Prostate gland (tissue), 2 donors: ENCODE results near the gene SLCO4A1. TPM values are rescaled to one million over a fixed set of nuclear protein-coding genes. Genes with fewer than 3 reads are reported as not detected.
"Not testable (repeated sequence)": the region's sequence is repeated elsewhere in the genome, so short reads cannot be mapped to it uniquely, and the experiment has no call there.

Experiments used
- DNase-seq: peaks from one replicate; pipeline ENCODE4 v3.0.0-alpha.2; 2019; ENCODE audit warnings: low spot score
- H3K27ac ChIP-seq, 2 donors: fragments of 200-600 bp; sonication (generic); 2 replicates each; pipeline ENCODE4 v1.5.1; 2017 to 2019
- H3K27me3 ChIP-seq: fragments of 200-600 bp; sonication (generic); replicated peaks from 2 replicates; pipeline ENCODE4 v1.5.1; 2019; ENCODE audit not compliant: insufficient read depth
- H3K36me3 ChIP-seq, 2 donors: fragments of 200-600 bp; sonication (generic); 1 replicate in 1 of 2; 2 replicates in 1 of 2; pipeline versions ENCODE4 v1.5.1 to v1.8.1; 2017 to 2019
- H3K4me1 ChIP-seq: fragments of 200-600 bp; sonication (generic); replicated peaks from 2 replicates; pipeline ENCODE4 v1.5.1; 2019
- H3K4me3 ChIP-seq, 2 donors: fragments of 200-600 bp; sonication (generic); 2 replicates each; pipeline ENCODE4 v1.5.1; 2017 to 2019
- H3K9me3 ChIP-seq: fragments of 200-600 bp; sonication (generic); 2 replicates; pipeline ENCODE4 v1.5.1; 2017
- POLR2A ChIP-seq: fragments of 450-650 bp; IDR thresholded peaks from one replicate; pipeline ENCODE4 v1.6.1; 2016; ENCODE audit warnings: antibody characterized with exemption, mild to moderate bottlenecking
- POLR2AphosphoS5 ChIP-seq: sonication (generic); formaldehyde crosslinking; IDR thresholded peaks from one replicate; pipeline ENCODE4 v1.6.1; 2017; ENCODE audit warnings: antibody characterized with exemption
- WGBS: methylation state at CpG from one replicate; pipeline ENCODE4 v1.1.5; 2018; 5-methylcytosine and 5-hydroxymethylcytosine counted together
- intact Hi-C: fragments of 100-400 bp; cut with DNase I; formaldehyde crosslinking; loops from one replicate; pipeline ENCODE4 v1.14.2; 2022
- total RNA-seq, 2 donors: library from RNA; depleted of rRNA; stranded (reverse); fragments of >200 nt; gene quantifications; one replicate each; pipeline ENCODE4 v1.1.0, GENCODE V29; 2016
- TF ChIP-seq, protein P1 (sequence below), 4 experiments: fragments of 200-600 bp in 2 of 4; fragments of 450-650 bp in 2 of 4; sonication (generic) in 2 of 4; IDR thresholded peaks; 1 replicate in 3 of 4; 2 replicates in 1 of 4; pipeline ENCODE4 v1.5.1; 2016 to 2019; ENCODE audit warnings: antibody characterized with exemption in 4 of 4, mild to moderate bottlenecking in 2 of 4, moderate library complexity in 2 of 4

Gene SLCO4A1
- total RNA-seq, 2 donors from 2014 or later: 4.5 to 12.3 TPM

DNA sequence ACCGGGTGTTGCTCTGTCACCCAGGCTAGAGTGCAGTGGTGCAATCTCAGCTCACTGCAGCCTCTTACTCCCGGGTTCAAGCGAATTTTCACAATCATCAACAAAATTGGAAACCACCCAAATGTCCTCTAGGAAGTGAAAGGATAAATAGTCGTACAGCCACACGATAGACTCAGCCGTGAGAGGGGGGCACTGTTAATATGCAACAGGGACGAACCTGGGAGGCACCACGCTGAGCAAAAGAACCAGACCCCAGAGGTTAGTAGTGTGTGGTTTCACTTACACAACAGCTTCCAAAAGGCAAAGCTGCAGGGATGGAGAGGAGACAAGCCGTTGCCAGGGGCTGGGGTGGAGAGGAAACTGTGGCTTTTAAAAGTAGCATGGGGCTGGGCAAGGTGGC, 36.2 kb downstream of the SLCO4A1 start:
- H3K4me3 ChIP-seq: no peak overlapping the region
- H3K27me3 ChIP-seq: no peaks in the 10 kb centered on the region
- H3K27ac ChIP-seq: no peak overlapping the region
- H3K4me1 ChIP-seq: no peaks in the 10 kb centered on the region
- intact Hi-C loops: loop anchor here (10.0 kb wide), 1 partner anchor 336 kb away; no protein-coding TSS in a partner anchor
- no peak for DNase-seq
- TF ChIP-seq POLR2AphosphoS5: no peak
- WGBS: 33% methylated on average over 9 of the region's 9 CpGs
- no peaks in the 10 kb centered on the region for H3K9me3 ChIP-seq
- H3K36me3 ChIP-seq: no peaks in the 10 kb centered on the region

DNA sequence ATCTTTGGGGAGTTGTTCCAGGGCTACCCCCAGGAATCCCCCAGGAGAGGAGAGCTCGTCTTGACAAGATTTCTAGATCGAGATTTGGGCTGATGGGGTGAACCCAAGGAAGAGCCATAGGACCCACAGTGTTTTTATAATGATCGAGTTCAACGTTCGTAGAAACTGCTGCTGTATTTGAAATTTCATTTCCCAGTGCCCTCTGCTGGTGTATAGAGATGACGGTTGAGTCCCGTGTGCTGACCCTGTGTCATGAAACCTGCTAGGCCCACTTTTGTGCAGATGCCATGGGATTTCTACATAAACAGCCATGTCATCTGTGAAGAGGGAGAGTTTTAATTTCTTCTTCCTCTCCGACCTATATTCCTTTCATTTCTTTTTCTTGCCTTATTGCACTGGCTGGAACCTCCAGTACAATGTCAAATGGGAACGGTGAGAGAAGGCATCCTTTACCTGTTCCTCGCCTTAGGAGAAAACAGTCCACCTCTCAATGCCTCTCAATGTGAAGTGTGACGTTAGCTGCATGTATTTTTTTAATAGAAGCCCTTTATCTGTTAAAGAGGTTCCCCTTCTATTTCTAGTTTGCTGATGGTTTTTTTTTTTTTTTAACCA, 37.8 kb downstream of the SLCO4A1 start:
- H3K27ac ChIP-seq: no peak overlapping the region
- intact Hi-C loops: loop anchor here (10.0 kb wide), 1 partner anchor 335 kb away; no protein-coding TSS in a partner anchor
- 96% methylated on average over 11 of the region's 11 CpGs for WGBS
- no peaks in the 10 kb centered on the region for H3K4me1 ChIP-seq
- no peaks in the 10 kb centered on the region for H3K27me3 ChIP-seq
- no peaks in the 10 kb centered on the region for H3K36me3 ChIP-seq
- no peaks in the 10 kb centered on the region for H3K9me3 ChIP-seq
- H3K4me3 ChIP-seq: no peak overlapping the region
- DNase-seq: no peak
- TF ChIP-seq POLR2AphosphoS5 (no peak), POLR2A (no peak)
- TF ChIP-seq, protein P1, sequence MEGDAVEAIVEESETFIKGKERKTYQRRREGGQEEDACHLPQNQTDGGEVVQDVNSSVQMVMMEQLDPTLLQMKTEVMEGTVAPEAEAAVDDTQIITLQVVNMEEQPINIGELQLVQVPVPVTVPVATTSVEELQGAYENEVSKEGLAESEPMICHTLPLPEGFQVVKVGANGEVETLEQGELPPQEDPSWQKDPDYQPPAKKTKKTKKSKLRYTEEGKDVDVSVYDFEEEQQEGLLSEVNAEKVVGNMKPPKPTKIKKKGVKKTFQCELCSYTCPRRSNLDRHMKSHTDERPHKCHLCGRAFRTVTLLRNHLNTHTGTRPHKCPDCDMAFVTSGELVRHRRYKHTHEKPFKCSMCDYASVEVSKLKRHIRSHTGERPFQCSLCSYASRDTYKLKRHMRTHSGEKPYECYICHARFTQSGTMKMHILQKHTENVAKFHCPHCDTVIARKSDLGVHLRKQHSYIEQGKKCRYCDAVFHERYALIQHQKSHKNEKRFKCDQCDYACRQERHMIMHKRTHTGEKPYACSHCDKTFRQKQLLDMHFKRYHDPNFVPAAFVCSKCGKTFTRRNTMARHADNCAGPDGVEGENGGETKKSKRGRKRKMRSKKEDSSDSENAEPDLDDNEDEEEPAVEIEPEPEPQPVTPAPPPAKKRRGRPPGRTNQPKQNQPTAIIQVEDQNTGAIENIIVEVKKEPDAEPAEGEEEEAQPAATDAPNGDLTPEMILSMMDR (IDR thresholded peaks at IDR 0.05): no peak

DNA sequence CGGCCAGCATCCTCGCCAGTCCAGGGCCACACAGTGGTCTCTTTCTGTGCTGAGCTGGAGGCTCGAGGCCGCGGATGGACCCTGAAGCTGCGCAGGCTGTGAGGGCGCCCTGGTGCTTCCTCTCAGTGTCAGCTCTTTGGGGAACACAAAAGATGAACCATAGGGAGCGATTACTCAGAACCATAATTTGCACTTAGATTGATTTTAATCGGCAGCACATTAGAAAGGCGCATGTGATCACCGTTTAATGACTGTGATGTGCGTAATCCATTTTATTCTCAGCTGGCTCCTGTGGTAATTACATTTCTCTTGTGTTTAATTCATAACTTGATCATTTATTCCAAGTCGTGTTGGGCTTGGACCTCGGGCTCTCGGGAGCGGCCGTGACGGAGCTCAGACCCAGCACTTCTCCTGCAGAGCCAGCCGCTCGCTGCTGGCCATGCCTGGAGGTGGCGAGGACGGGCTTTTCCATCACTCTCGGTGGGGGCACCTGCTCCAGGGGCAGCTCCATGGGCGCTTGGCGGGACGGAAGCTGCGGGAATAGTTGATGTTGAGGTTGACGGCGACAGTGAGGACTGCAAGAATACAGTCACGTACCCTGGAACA, 40.7 kb downstream of the SLCO4A1 start:
- intact Hi-C loops: no loop called here
- no peak for TF ChIP-seq POLR2A
- TF ChIP-seq, protein P1 (IDR thresholded peaks at IDR 0.05): no peak
- TF ChIP-seq POLR2AphosphoS5: no peak

DNA sequence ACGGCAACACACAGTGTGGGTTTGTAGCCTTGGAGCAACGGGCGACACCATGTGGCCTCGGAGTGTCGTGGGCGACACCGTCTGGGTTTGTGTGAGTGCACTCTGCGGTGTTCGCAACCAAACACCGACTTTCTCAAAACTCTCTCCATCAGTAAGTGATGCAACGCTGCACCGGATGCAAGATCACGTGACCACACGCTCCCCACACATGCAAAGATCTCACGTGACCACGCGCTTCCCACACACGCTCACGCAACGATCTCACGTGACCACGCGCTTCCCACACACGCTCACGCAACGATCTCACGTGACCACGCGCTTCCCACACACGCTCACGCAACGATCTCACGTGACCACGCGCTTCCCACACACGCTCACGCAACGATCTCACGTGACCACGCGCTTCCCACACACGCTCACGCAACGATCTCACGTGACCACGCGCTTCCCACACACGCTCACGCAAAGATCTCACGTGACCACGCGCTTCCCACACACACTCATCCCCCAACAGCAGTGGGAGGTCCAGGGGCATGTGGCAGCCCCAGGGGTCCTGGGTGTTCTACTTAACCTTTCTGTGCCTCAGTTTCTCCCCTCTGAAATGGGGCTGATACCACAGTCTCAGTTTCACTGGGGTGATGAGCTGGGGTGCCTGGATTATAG, 41.5 kb downstream of the SLCO4A1 start:
- H3K4me3 ChIP-seq, DNase-seq, H3K27ac ChIP-seq, H3K27me3 ChIP-seq, H3K9me3 ChIP-seq, H3K4me1 ChIP-seq, intact Hi-C loops, H3K36me3 ChIP-seq: not testable (repeated sequence)
- WGBS: 97% methylated on average over 36 of the region's 52 CpGs

More for the DNA sequence above, 40.7 kb downstream of the SLCO4A1 start:
- Histone ChIP-seq H3K4me3 (no peak overlapping the region), H3K36me3 (no peaks in the 10 kb centered on the region), H3K27ac (no peak overlapping the region), H3K27me3 (no peaks in the 10 kb centered on the region), H3K9me3 (no peaks in the 10 kb centered on the region), H3K4me1 (no peaks in the 10 kb centered on the region)
- no peak for DNase-seq
- WGBS: 87% methylated on average over 30 of the region's 30 CpGs

DNA sequence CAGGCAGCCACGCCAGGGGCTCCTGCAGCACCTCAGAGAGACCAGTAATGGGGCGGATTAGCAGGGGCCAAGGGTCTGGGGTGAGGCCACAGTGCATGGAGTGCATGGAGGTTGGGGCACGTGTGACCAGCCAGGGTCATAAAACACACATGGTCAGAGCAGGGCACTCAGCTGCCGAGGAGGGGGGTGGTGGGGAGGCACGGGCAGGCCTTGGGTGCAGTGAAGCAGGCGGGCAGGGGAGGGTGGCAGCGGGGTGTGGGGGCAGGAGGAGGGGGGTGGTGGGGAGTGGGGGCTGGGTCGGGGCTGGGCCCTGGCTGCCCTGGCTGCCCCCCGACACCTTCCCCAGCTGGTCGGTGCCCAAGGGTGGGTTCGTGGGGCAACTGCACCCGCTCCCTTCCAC, 42.7 kb downstream of the SLCO4A1 start:
- Histone ChIP-seq H3K4me1 (no peaks in the 10 kb centered on the region), H3K4me3 (no peak overlapping the region), H3K27me3 (no peaks in the 10 kb centered on the region), H3K36me3 (no peaks in the 10 kb centered on the region), H3K9me3 (no peaks in the 10 kb centered on the region), H3K27ac (no peak overlapping the region)
- TF ChIP-seq, protein P1 (IDR thresholded peaks at IDR 0.05): no peak
- TF ChIP-seq POLR2AphosphoS5 (no peak), POLR2A (no peak)
- 65% methylated on average over 12 of the region's 12 CpGs for WGBS
- DNase-seq: no peak
- intact Hi-C loops: loop anchor here (5.0 kb wide), 1 partner anchor 97 kb away; no protein-coding TSS in a partner anchor
